Astrocyte of the hippocampus (primary cell): ENCODE results near the gene CFAP251.
A peak's percentile ranks its signal among the peaks of the same experiment; 100 is the strongest.

Experiments
- DNase-seq: peaks from one replicate; pipeline ENCODE4 v3.0.0; 2011; ENCODE audit warnings: low read depth, low spot score

The CFAP251 gene

DNA sequence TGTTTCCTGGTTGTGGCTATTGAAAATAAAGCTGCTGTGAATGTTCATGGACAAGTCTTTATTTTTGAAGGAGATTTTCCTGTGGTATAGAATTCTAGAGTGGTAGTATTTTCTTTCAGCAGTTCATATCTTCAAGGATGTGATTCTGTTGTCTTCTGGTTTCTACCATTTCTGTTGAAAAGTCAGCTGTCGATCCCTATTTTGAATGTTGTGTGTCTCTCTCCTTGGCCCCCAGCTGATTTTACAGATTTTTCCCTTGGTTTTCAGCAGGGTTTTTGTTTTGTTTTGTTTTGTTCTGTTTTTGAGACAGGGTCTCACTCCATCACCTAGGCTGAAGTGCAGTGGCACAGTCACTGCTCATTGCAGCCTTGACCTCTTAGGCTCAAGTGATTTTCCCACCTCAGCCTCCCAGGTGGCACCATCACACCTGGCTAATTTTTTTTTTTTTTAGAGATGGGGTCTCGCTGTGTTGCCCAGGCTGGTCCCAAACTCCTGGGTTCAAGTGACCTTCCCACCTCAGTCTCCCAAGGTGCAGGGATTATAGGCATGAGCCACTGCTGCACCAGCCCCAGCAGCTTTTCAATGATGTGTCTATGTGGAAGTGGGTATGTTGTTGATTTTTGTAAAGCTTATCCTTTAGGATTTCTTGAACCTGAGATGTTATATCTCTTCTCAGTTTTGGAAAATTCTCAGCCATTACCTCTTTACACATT, 28.1 kb downstream of the CFAP251 start:
- DNase-seq, result no peak

DNA sequence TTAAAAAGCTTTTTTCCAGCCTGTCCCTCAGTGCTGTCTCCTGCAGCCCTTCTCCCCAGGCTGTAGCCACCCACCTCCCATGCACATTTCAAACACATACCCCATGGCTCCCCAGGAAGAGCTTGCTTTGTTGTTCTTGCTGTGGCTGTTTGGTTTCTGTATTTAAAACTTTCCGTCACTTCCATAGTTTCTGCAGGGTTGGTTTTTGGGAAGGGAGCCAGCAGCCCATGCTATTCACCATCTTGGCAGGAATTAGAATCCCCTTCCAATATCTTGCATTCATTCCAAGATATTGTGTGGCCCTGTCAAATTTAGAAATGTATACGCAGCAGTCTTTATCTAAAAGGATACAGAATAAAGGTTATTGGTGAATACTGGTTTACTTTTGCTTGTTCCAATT, 29.6 kb downstream of the CFAP251 start:
- DNase-seq, result peak; percentile 80

DNA sequence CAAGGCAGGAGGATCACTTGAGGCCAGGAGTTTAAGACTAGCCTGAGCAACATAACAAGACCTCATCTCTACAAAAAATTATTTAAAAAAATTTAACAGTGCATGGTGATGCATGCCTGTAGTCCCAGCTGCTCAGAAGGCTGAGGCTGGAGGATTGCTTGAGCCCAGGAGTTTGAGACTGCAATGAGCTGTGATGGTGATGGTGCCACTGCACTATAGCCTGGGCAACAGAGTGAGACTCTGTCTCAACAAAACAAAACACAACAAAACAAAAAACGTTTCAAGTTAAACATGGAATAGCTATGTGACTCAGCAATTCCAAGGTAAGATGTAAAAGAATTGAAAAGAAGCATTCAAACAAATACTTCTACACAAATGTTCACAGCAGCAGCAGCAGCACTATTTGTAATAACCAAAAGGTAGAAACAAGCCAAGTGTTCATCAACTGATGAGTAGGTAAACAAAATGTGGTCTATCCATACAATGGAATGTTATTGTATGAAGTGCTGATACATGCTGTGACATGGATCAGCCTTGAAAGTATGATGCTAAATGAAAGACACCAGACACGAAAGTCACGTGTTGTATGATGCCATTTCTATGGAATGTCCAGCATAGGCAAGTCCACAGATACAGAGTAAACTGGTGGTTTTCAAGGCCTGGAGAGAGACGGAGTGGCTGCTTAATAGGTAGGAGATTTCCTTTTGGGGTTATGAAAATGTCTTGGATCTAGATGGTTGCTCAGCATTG, 31.4 kb downstream of the CFAP251 start:
- peak; percentile 90 for DNase-seq

DNA sequence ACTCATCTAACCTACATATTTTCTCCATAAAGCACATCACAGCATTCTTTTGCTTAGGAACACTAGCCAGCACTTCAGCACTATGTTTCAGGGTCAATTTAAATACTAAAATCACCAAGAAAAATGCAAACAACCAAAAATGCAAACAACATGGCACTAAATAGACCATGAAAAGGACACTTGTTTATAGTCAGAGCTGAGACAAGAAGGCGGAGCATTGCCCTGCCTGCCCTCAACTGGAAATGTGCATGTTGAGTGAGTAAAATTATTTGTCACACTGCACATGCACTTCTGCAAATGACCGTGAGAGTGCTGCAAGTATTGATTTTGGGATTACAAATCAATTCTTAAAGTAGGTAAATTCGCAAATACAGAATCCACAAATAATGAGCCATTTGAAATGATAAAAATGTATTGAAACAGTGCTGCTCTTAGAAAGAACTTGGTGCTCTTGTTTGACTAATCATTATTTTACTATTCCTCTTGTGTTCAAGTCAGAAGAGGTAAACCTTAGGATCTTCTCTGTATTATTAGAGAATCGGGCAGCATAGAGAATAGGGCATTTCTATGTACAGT, 34.8 kb downstream of the CFAP251 start:
- no peak for DNase-seq

DNA sequence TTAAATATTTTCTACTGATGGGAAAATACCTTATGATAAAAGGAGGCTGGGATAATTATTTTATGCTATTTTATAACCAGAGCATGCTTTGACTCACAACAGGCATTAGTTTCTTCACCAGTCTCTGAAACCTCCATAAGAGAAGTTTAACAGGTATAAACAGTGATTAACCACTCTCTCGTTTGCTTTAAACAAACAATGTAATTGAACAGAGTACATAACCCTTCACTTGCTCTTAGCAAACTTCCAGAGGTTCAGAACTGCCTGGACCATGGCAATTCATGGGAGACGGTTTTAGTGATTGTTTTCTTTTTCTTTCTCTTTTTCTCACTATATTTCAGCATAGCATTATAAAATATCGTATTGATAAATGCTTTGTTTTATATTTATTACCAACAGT, 35.3 kb downstream of the CFAP251 start:
- no peak for DNase-seq

DNA sequence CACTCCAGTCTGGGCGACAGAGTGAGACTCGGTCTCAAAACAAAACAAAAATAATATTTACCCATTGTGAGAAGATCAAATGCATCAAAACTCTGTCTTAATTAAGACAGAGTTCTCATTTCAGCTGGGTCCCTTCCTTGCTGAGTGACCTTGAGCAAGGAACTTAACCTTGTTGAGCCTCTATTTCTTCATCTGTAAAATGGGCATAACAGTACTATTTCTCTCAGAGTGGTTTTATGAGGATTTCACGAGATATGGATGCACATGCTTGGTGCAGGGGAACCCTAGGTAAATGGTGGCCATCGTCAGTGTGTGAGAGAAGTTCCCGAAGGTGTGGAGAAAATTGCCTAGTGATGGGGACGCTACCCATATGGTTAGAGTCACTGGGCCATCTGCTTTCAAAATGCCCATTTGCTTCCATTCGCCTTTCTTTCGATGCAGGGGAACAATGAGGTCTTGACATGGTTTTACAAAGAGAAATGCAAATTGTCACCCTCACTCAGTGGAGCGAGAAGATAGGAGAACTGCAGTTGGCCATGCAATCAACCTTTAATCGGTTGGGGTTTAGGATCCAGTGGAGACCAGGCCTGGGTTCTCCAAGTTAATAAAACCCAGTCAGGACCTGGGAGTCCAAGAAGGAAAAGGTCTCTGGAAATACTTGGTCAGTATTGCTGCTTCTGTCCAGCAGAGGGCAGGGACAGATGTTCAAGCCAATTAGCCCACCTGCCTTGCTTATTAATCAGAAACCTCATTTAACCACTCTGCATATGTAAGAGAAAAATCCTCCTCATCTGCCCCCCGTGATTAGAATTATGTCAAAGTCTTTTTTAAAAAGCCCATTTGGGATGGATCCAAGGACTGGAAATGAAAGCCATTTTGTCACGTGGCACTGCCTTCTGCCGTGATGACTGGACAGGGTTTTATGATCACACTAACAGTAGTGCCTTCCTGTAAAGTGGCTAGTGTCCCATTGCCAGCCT, 37.2 kb downstream of the CFAP251 start:
- no peak for DNase-seq

DNA sequence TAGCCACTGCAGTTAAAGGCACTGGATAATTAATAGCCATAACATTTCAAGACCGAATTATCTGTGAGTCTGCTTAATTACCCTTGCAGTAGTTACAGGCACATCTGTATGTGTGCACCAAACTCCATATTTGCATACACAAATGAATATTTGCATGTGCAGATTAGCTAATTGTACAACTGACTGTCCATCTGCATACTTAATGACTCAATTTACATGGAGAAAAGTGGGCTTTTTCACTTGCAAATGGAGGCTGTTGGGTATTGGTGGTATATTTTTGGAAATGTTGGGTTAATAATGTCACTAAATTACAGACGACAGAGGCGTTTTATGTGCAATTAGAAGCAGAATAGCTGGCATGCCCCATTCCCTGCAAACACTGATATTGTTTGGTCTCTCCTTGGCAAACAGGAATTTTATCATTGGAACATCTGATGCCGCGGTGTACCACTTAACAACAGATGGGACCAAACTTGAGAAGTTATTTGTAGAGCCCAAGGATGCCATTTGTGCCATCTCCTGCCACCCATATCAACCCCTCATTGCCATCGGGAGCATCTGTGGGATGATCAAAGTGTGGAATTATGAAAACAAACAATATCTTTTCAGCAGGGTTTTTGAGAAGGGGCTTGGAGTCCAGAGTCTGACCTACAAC, 39.6 kb downstream of the CFAP251 start:
- no peak for DNase-seq

DNA sequence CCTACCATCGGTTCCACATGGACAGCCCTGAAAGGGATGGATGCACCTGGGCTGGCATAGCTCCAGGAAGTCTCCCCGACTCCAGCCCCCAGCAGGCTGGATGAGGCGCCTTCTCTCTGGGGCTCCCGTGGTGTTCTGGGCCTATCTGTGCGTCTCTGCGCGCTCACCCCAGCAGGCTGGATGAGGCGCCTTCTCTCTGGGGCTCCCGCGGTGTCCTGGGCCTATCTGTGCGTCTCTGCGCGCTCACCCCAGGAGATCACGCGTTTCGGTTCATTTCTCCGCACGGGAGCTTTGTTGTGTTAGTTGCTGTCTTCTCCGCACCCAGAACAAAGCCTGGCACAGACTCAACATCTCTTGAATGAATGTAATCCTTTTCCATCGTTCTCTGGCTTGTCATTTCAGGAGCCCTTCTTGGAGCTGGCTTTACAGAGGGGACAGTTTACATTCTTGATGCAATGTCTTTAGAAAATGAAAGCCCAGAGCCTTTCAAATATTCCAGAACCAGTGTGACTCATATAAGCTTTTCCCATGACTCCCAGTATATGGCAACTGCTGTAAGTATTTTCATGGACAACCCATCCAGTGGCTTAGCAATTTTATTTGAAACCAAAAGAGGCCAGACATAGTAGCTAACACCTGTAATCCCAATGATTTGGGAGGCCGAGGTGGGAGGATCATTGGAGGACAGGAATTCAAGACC, 40.3 kb downstream of the CFAP251 start:
- DNase-seq, result peak; percentile 44

DNA sequence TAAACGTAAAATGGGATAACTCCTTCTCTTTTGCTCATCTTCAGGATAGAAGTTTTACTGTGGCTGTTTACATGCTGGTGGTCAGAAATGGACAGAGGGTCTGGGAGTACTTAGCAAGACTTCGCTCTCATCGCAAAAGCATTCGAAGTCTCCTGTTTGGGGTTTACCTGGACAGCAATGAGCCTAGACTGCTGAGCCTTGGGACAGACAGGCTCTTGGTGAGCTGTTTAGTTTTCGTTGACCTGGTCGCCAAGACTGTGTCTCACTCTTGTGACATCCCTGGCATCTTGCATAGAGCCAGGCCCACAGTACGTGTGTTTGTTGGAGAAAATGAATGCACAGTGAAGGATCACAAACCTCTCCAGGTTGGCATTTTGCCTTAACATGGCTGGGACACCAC, 42.1 kb downstream of the CFAP251 start:
- DNase-seq, result no peak

DNA sequence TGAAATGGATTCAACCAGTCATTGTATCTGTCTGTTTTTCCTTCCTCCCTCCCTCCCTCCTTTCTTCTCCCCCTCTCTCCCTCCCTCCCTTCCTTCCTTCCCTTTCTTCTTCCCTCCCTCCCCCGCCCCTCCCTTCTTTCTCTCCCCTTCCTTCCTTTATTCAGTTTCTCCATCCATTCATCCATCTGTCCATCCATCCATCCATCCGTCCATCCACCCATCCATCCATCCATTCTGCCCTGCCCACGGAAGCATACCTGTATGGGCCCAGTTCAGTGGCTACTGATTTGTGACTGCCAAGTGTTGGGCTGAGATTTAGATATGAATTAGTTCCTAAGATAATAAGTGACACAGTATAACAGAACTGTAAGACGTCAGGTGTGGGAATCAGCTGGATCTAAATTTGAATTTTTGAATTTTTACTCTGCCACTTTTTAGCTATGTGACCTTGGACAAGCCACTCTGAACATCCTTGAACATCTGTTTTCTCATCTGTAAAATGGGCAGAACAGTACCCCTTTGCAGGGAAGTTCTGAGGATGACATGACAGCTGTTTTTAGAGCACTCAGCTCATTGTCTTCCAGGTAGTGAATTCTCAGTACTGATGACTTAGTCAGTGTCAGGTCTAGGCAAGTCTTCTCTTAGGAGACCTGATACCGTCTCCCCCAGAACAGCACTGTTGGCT, 42.9 kb downstream of the CFAP251 start:
- no peak for DNase-seq

DNA sequence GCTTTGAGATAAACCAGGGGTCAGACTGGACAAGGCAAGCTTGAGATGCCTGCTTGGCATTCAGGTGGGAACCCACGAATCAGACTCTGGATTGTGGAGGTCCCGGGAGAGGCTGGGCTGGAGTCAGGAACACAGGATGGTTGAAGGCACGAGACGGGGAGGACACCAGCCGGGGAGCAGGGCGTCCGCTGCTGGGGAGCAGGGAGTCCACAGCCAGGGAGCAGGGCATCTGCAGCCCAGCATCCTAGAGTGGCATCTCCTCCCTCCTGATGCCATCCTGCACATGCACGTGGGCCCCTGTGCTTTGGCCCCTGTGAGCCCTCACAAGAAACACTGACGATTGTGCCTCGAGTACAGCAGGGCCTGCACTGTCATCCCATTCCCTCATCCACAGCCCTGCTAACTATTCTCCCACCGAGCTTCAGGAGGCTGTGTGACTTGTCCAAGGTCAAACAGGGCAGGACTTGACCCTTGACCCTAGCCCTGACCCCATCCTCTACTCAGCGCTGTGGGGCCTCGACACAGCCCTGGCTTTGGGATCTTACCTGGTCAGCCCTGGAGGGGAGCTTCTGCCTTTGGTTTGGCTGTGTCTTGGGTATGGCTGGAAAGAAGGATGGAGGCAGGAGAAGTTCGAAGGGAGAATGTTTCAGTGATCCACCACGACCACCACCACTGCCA, 45.1 kb downstream of the CFAP251 start:
- DNase-seq, result no peak

DNA sequence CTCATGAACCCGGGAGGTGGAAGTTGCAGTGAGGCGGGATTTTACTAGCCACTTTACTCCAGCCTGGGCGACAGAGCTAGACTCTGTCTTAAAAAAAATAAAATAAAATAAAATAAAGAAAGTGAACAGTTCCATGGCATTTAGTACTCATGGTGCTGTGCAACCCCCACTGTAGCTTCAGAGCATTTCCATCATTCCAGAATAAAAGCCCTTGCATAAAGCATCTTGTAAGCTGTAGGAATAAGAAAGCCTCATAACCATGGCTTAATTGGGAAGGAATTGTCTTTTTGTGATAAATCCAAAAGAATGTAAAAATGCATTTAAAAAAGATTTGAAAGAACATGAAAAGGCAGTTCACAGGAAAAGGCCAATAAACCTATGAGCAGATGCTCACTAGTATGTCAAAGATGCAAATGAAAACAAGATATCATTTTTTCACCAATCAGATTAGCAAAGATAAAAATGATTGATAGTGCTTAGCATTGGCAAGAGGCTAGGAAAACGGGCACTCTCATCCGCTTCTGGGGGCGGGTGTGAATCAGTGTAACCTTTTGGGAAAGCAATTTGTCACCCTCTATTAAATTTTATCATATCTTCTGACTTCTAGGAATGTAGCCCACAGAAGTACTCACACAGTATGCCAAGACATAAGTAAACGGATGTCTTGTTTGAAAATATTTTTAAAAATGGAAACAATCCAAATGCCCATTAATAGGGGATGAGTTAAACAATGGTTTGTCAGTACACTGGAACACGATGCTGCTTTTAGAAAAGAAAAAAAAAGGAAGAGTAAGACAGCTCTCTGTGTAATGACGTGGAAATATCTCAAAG, 46.6 kb downstream of the CFAP251 start:
- no peak for DNase-seq

DNA sequence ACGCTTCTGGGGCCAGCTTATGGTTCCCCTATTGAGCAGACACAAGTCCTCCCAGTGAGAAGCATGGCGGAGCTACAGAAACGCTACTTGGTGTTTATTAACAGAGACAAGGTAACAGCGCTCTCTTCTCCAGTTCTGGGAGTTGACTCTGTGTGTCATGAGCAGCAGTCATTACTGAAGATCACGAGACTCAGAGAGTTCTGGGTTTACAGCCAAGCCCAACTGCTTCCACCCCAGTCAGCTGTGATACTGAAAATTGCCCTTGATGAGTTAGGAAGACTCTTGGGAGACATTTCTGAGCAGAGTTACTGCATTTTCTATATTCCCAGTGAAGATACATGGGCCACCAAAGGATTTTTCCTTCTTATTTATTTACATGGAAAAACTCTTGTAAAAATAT, 48.6 kb downstream of the CFAP251 start:
- DNase-seq, result no peak

DNA sequence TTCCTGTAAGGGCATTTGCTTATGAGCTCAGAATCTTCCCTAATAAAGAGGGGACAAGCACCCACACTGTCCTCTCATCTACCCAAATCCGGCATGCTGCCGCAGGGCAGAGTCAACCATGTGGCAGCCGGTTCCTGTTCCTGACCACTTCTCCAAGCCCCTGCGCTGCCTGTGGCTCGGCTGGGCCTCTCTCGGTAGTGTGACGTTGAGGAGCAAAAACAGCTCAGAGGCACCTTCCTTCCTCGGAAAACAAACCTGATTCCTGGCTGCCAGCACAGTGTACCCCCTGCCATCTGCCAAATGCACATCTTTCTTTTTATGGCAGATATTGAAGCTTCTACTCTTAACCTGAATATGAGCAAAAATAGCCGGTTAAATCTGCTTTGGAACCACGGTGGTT, 50.5 kb downstream of the CFAP251 start:
- no peak for DNase-seq

DNA sequence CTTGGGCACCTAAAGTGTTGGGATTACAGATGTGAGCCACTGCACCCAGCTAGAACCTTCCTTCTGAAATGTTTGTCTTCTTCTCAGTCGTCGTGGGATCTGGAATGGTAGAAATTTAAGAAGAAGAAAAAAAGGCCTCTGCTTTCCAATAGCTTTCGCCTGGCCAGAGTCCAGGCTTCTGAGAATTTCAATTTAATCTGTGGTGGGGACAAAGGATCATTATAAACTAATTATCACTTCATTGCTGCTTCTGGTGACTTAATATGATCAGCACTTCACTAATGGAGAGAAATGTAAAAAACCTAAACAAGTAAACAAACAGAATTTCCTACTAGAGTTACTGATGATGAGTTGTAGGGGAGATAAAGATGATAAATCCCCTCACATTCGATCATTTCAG, 51.3 kb downstream of the CFAP251 start:
- no peak for DNase-seq

DNA sequence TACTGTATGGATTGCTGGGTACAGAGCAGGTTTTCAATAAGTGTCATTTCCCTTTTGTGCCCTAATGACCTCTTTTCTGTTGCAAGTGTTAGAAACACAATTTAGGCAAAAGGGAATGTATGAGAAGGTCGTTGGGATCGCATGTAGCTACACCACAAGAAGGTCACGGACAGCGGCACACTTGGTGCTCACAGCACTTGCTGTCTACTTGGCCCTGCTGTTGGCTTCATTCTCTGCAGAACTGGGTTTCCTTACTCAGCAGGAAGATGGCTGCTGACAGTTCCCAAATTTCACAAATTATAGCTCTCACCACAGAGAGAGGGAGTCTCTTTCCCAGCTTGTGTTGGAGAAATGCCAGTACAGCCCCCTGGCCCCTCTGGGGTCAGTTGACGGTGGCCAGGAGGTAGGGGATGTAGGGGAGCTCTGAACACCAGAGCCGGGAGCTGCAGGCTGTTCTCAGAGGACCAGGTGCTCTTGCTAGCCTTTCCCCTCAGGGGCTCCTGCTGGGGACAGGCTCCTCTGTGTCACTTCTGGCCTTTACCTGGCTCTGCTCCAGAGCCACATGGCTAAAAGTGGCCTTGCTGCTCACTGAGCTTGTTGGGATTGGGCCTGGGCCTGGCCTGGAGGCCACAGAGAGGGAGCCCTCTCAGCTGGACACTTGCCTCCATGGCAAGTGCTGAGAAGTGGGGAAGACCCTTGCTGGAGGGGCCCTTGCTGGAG, 52.3 kb downstream of the CFAP251 start:
- DNase-seq, result no peak

DNA sequence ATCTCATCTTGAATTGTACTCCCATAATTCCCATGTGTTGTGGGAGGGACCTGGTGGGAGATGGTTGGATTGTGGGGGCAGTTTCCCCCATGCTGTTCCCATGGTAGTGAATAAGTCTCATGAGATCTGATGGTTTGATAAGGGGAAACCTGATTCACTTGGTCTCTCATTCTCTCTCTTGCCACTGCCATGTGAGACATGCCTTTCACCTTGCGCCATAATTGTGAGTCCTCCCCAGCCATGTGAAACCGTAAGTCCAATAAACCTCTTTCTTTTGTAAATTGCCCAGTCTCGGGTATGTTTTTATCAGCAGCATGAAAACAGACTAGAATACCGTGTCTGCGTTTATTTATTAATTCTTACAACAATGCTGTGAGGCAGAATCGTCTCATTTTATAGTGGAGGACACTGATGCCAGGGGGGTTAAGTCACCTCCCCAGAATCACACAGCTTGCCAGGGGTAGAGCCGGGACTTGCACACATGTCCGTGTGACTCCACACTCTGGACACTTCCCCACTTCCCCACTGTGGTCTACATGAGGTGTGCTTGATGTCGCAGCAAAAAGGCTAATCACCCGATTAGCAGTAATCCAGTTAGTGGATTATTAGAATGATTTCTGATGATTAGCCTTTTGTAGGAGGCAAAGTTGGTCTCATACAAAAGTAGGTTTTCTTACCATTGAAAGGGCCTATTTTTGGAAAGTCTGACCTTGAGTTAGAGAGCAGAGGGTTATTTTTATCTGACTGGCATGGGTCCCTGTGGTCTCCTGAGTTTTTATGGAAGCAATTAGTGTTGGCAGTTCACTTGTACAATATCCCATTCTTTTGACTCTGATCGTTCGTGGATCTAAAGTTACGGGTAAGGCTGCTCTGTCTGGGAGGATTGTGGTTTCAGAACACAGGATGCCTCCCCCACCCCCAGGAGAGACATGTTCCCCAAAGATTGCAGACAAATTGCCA, 55.9 kb downstream of the CFAP251 start:
- no peak for DNase-seq
